Peyer's patch (tissue), 4 donors: ENCODE measurements around the gene PCCB.

Experiments used
- CTCF ChIP-seq, 6 experiments: fragments of 450-650 bp in 4 of 6; fragments of 200-600 bp in 2 of 6; sonication (generic) in 1 of 6; IDR thresholded peaks; one replicate each; pipeline ENCODE4 v1.5.1; 2017 to 2019; ENCODE audit warnings: antibody characterized with exemption in 6 of 6, mild to moderate bottlenecking in 3 of 6, moderate library complexity in 1 of 6
- POLR2A ChIP-seq, 2 donors: fragments of 450-650 bp; IDR thresholded peaks; one replicate each; pipeline ENCODE4 v1.5.1; 2017; ENCODE audit warnings: antibody characterized with exemption in 2 of 2, mild to moderate bottlenecking in 2 of 2, moderate library complexity in 2 of 2

DNA sequence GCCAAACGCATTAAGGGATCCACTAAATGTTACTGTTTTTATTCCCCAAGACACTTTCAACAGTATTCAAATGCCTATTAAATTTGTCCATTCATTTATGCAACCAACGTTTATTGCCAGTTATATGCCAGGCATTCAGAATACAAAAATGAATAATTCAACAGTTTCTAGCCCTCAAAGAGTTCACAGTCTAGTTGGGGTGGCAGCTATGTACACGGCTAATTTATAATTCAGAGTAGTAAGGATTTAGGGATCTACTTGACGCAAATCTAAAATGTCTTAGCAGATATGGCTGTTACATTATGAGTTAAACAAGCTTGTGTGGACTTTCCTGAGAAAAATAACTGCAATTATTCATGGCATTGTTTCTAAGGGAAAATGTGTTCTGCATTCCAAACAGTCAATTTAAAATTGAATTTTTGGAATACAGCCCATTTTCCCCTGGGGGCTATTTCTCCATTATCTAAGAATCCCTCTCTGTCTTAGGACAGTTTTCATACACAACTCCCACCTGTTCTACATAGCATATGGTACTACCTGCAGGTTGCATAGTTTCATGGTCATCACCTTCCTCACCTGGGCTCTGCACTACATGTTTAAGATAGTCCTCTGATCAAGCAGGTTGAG, 42.5 kb upstream of the PCCB start:
- TF ChIP-seq POLR2A (IDR thresholded peaks at IDR 0.05), result no peak
- TF ChIP-seq CTCF (IDR thresholded peaks at IDR 0.05), result no peak
